ENCODE data around the gene RNF126.
A peak's percentile ranks its signal among the peaks of the same experiment; 100 is the strongest.
"Not testable (repeated sequence)": the region's sequence is repeated elsewhere in the genome, so short reads cannot be mapped to it uniquely, and the experiment has no call there.

RNF126 gene

DNA sequence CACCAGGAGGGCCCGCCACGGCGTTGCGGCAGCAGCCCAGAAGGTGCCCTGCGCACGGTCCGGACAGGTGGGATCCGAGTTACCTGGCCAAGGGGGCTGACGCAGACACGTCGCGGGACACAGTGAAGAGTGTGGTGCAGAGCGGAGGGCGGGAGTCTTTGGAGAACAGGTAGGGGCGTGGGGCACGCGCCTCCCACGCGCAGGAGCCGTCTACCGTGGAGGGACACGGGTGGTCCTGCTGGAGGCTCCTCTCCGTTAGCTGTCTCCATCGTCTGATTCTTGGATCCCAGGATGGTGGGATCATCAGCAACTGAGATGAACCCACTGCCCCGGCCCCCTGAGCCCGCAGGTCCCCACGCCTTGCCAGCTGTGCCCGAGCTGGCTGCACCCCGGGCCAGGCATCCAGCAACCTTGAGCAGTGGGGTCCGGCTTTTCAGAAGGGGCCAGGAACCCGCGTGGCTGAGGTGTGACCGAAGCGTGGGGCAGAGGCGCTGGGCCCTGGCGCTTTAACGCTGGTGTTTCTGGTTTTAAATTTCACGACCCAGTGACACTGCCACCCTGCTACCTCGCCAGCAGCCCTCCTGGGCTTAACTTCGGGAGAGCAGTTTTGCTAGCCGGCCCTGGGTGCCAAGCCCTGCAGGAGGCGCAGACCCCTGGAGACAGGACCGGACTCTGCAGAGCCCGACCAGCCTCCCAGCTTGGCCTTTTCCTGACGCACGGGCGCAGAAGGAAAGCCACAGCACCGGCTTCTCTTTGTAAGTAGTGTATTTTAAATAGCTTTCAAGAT is 16.0 kb downstream of the RNF126 start:
- no peak for DNase-seq

DNA sequence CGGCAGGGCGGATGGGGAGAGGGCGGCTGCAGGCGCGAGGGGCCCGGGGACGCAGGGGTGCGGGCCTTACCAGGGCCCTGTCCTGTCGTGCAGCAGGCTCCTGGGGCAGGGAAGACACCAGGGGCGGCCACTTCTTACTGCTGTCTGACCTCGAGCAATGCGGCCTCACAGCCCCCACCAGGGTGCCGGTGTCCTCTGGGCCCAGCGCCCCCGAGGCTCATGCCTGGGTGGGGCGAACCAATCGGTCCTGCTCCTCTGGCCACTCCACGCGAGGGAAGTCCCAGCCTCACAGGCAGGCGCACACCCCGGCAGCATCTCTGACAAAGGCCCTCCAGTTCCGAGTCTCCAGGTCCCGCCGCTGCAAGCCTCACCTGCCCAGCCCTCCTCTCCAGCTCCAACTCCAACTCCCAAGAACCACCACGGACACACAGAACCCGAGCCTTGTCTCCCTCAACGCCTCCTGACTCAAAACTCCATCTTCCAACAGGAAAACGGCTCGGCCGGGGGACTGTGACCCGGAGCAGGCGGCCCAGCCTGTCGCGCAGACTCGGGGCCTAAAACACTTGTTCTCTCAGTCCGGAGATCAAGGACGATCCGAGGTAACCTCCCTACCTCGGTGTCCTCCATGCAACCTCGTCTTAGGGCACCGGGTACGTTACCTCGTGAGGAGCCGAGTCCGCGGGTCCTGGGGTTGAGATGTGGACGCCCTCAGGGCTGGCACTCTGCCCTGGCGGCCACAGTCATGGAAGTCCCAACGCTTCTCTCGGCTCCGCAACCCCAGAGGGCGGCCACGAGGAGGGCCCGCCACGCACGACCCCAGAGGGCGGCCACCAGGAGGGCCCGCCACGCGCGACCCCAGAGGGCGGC is 16.9 kb downstream of the RNF126 start:
- no peak for DNase-seq

DNA sequence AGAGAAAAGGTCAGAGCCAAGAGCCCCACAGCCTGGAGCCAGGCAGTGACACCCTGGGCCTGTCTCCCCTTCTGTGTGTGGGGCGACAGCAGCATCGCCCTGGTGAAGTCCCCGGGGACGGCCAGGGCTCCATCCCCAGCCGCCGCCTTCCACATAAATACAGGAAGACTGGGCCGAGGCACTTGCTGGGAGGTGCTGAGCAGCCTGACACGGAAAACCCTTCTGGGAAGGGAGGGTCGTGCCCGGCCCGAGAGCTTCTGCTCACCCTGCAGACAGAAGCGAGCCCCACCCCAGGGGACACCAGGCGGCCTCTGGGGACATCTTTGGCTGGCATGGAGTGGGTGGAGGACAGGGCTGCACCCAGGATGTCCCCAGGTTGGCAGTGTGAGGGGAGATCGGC is 18.2 kb downstream of the RNF126 start:
- DNase-seq: no peak

DNA sequence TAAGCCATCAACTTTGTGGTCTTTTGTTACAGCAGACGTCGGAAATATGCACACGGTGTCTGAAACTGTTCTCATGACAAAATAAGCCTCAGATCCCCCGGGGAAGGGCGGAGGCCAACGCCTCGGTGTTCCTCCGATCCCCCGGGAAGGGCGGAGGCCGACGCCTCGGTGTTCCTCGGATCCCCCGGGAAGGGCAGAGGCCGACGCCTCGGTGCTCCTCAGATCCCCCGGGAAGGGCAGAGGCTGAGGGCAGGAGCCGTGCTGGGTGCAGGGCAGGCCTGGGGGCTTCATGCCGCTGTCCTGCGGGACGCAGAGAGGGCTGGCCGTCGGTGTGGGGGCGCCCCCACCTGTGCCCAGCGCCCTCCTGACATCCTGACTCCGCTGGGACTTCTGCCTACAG is 18.7 kb downstream of the RNF126 start:
- DNase-seq: no peak

DNA sequence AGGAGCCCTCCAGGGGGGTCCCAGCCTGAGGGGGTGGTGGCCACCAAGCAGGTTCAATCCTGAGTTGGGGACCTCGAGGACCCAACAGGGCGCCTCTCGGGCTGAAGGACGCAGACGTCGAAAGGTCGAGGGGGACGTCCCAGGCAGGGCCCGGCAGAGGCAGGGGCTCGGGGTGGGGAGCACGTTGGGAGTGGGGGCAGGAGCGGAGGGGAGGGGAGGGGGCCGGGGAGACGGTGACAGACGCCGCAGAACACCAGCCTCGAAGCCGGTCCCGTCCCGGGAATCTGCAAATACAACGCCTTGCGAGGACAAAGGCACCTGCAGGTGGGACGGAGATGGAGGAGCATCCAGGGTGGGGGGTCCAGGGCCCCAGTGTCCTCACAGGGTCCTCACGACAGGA is 19.3 kb downstream of the RNF126 start:
- no peak for DNase-seq

DNA sequence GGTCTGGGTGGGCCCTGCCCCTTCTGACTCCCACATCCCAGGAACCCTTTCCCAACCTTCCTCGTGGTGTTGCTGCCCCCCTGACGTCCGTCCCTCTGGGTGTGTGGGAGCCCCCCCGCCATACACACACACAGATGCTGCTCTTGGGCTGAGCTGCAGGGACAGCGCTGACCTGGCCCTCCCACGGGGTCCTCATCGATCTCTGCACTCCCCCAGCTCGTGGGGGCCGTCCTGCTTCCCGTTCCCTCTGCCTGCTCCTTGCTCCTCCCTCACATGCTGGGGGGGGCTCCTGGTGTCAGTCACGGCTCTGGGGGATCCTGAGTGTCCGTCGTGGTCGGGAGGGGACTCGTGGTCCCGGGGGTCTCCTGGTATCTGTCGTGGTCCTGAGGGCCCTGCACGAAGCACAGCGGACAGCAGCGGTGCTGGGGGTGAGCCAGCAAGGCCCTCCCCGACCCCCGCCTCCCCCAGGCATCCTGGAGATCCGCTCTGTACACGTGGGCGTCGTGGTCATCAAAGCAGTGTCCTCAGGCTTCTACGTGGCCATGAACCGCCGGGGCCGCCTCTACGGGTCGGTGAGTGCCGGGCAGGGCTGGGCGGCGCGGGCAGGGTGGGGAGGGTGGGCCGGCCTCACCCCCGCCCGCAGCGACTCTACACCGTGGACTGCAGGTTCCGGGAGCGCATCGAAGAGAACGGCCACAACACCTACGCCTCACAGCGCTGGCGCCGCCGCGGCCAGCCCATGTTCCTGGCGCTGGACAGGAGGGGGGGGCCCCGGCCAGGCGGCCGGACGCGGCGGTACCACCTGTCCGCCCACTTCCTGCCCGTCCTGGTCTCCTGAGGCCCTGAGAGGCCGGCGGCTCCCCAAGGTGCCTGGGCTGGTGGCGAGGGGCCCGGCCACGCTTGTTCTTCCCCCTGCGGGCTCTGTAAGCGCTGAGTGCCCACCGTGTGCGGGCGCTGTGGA is 20.0 kb downstream of the RNF126 start:
- no peak for DNase-seq

DNA sequence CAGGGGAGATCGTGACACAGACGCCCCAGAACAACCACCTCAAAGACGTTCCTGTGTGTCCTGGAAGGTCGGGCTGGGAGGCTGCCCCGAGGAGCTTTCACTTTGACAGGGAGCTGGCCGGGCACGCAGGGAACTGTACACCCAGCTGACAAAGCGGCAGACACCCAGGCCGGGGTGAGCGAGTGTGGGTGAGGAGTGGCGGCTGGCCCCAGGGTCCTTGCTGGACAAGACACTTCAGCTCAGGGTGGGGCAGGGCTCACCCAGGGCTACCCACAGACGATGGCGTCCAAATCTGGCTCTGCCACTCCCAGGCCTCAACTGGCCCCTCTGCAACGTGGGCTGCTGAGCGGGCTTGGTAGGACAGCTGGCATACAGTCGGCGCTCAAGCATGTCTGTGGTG is 21.3 kb downstream of the RNF126 start:
- no peak for DNase-seq

DNA sequence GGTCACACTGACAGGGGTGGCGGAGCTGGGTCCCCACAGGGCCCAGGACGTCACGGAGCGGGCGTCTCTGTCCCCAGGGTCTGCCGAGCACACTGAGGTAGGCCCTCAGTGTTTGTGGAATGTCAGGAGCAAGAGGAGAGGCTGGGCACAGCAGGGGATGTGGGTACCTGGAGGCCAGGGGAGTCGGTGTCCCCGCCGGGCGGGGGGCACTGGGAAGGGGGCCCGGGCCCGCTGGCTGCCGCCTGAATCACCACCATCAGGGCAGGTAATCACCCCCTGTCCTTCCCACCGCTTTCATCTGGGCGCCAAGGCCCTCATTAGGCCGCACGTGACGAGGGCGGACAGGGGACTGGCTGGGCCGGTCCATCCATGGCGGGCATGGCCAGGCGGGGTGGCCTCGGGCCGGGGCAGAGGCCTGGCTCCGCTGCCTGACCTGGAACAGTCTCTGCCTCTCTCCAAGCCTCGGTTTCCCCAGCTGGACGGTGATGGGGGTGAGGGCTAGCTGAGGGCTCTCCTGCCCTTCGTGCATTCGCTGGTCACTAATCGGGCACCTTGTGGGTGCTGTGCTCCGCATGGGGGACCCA is 22.3 kb downstream of the RNF126 start:
- no peak for DNase-seq

DNA sequence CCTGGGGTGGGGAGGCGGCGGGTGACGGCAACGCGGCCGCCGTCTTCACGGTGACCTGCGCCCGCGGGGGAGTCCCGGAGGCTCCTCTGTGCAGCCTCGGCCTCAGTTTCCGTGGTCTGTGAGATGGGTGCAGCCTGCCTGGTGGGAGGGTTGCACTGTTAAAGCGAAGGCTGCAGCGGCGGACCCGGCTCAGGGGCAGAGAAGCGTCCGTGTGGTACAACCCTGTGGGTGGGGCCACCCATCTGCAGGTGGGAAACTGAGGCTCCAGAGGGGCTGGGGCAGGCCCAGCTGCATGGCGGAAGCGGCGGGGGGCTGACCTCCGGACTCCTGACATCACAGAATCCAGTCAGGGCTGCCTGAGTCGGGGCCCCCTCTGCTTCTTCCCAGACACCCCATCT is 22.9 kb downstream of the RNF126 start:
- no peak for DNase-seq

DNA sequence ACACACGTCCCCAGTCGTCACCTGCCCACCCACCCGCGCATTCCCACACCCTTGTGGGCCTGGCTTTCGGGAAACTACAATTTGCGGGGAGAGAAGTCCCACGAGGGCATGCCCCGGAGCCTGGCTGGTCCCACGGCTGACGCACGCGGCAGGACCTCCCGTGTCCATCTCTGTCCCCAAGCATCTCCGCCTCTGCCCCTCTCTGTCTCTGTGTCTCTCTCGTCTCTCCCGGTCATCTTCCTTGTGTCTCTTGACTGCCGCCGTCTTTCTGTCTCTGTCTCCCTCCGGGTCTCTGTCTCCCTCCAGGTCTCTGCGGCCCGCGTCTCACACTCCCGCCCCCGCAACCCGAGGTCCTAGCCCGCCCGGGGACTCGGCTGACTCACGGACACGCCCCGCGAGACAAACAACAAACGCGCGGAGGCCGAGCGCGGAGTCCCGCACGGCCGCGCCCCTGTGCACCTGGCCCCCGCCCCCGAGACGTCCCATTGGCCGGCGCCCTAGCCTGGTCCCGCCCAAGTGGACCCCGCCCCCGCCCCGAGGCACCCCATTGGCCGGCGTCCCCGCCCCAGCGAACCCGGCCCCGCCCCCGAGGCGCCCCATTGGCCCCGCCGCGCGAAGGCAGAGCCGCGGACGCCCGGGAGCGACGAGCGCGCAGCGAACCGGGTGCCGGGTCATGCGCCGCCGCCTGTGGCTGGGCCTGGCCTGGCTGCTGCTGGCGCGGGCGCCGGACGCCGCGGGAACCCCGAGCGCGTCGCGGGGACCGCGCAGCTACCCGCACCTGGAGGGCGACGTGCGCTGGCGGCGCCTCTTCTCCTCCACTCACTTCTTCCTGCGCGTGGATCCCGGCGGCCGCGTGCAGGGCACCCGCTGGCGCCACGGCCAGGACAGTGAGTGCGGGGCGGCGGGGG is 23.5 kb downstream of the RNF126 start, which contains the start of gene FGF22:
TSS of gene FGF22 (plus strand) at position 627 of the 908 bp plus-strand sequence. CDS start at position 674, 47 bp downstream.
- DNase-seq: peak; percentile 85 to 99 (median 96)

DNA sequence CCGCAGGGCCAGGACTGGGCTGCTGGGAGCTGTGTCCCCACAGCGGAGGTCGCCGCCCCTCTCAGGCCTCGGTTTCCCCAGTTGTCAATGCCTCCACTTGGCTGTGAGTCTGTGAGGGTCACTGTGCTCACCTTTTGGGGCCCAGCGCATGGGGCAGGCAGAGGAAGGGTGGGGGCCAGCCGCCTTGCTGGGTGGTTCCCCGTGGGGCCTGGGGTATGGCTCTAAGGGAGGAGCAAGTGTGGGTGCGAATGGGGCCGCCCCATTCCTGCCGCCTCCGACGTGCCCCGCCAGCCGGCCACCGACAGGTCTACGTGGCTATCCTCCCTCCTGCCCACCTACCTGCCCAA is 24.1 kb downstream of the RNF126 start:
- DNase-seq: no peak

DNA sequence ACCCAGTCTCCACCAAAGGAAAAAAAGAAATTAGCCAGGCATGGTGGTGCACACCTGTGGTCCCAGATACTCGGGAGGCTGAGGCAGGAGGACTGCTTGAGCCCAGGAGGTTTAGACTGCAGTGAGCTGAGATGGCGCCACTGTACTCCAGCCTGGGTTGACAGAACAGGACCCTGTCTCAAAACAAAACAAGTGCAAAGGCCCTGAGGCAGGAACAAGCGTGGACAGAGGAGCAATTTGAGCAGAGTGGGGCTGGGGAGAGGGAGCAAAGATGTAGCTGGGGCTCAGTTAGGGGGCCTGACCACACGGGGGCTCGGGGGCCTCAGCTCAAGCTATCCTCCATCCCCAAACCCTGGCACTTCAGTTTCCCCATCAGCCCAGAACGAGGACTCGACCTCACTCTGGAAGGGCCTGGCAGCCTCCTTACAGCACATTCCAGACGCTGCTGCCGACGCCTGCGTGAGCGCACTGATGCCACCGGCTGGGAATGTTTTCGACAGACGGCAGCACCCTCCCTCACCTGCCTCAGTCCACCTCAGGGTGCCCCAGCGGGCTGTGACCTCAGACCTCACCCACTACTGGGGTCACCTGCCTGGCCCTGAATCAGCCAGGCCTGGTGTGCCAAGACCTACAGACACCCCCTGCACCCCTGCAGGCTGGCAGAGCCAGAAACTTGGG is 27.9 kb downstream of the RNF126 start:
- no peak for DNase-seq

DNA sequence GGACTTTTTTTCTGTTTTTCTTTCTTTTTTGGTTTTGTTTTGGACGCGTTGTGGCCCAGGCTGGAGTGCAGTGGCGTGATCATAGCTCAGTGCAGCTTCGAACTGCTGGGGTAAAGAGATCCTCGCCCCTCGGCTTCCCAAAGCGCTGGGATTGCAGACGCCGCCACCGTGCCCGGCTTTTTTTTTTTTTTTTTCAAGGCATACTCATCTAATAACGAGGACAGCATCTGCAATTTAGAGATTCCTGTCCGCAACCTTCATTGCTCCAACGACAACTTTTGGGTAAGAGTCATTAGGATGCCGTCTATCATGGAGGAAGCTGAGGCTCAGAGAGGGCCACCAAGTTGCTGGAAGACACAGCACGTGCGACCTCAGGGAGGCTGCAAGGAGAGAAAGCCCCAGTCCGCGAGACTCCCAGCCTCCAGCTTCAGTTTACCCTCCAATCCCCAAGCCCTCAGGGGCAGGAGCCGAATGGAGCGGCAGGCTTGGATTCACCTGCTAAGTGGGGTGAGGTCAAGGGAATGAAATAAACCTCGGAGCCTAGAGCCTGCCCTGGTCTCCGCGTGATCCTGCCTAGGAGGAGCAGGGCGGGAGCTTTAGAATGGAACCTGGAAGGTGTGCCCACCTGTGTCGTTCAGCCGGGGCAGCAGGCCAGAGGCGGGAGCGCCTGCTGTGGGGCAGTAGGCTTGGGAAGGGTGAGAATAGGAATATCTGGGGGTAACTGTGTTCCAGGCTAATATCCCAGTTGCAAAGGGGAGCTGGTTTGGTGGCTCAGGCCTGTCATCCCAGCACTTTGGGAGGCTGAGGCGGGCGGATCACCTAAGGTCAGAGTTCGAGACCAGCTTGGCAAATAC is 29.0 kb downstream of the RNF126 start:
- no peak for DNase-seq

DNA sequence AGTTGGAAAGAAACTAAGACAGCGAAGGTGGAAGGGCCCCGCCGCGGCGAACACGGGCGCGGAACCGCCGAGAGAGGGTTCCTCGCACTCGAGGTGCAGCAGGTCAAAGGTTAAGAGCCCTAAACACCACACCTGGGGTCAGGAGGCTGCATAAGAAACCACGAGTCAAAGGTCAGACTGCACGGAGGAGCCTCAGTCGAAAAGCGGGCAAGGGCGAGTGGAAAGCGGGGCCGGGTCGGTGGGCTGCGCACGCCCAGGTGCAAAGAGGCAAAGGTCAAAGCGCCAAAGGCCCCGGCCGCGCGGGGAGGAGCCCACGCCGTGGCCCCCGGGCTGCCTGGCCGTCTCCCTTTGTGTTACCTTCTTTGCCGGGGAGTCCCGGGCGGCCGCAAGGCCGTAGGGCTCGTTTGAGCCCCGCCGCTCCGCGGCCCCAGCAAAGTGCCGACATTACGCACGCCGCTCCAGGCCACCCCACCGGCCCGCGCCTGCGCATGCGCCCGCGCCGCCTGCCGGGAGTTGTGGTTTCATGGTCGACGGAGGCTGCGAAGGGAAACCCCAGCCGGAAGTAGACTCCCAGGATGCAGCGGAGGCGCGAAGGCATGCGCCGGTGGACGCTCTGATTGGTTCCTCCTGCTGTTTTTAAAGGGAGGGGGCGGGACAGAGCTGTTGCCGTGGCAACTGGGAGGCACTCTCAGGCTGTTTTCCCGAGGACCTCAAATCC is 29.8 kb downstream of the RNF126 start, which contains the start of gene POLRMT:
TSS of gene POLRMT (minus strand) at position 470 of the 718 bp plus-strand sequence. CDS start at position 445, 25 bp downstream.
- DNase-seq: peak; percentile 93 to 95 (median 94)

DNA sequence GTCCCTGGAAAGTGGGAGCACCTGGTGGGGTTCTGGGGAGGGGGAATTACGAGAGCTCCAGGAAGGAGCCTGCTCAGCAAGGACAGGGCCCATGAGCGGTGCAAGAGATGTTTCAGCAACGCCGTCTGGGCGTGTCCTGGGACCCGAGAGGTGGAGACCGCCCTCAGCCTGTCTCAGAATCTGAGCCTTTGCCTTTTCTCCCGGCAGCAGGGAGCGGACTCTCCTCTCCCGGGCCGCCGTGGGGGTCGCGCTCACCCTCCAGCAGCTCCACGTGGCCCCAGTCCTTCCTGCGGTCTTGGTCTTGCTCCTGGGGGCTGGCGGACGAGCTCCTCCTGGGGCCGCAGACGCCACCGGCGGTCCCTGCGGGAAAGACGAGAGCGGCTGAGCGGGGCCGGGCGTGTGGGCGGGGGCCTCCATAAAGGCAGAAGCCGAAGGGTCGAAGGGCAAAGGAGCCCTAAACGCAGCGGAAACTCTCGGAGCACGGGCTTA is 30.4 kb downstream of the RNF126 start:
- DNase-seq: no peak

DNA sequence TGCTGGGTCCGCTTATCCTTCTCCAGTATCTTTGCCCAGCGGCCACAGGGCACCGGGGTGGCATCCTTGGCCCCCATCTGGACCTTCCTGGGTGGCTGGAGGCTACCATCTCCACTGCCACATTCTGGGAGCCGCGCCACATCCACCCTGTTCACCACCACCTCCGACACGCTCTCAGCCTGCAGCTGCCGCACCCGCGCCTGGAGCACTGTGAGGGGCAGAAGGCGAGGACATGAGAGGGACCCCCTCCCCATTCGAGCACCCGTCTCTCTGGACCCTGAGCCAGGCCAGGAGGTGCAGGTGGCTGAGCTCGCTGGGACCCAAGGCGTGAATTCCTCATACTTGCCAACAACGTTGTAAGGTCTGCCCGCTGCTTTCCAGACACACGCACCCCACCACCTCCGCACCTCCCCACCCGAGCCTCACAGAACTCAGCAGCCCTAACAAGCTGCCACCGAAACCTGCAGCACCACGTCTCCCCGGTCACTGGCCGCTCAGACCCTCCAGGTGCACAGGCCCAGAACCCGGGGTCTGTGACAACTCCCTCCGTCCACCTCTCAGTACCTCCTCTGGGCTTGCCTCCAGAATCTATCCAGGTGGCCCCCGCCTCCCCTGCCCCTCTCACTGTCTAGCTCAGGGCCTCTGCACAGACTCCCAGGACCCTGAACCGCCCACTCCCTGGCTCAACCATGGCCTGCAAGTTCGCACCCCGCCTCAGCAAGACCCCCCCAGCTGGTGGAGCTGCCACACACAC is 32.9 kb downstream of the RNF126 start:
- DNase-seq: no peak

DNA sequence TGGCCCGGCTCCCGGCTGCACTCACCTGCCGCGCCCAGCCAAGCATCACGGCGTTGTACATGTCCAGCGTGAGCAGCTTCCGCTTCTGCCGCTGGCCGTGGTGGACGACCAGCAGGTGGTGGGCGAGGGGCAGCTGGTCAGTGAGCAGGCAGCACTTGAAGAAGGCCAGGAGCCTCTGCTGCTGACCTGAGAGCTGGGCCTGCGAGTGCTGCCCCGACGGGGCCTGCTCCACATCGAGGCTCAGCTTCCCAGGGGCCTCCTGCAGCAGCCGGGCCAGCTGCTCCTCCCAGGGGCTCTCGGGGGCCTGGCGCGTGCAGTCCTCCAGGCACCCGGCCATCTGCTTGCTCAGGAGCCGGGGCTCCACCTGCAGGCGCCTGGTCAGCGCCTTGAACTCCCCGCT is 33.5 kb downstream of the RNF126 start:
- not testable (repeated sequence) for DNase-seq

DNA sequence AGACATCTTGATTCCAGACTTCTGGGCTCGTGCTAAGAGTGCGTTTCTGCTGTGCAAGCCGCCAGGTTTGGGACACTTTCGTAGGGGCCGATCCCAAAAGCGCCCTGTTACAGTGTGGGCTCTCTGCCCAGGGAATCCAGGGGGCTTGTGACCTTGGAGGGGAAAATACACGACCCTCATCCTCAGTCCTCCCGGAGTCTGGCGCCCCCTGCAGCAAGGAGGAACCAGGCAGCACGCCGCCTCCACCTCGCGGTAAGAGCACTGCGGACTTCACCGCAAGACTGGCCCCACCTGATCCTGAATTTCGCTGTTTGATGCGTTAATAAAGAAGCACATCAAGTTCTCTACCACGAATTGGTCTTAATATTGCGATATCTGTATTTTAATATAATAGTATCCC is 34.8 kb downstream of the RNF126 start:
- no peak for DNase-seq
